ENCODE results near the gene CEP112.

DNA sequence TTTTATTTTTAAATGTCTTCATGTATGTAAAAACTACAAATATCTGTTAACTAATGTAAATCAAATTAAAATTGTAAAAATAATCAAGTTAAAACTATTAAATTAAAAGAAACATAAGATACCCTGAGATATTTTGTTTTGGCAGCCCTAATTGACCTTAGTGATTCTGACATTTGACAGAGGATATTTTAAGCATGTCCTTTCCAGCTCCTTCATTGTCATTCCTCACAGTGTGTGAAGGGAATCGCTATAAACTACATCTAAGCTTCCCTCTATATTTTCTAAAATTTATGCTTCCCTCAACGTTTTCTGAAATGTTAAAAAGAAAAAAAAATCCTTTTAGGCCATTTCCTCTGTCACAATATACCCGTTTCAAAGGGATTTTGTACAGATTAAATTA, 20.2 kb downstream of the CEP112 start:
- TF ChIP-seq TAF1 (conservative IDR thresholded peaks at IDR 0.05) (no peak), GABPA (IDR thresholded peaks at IDR 0.05 in 1 of 2, conservative IDR thresholded peaks at IDR 0.05 in 1 of 2) (no peak), RAD21 (IDR thresholded peaks at IDR 0.05) (no peak), HNF4A (conservative IDR thresholded peaks at IDR 0.05) (no peak), SP1 (IDR thresholded peaks at IDR 0.05) (no peak), RXRA (IDR thresholded peaks at IDR 0.05) (no peak), FOXA2 (IDR thresholded peaks at IDR 0.05) (no peak), EGR1 (IDR thresholded peaks at IDR 0.05; ENCODE audit: low read depth in 2 of 2) (no peak)
- TF ChIP-seq, protein P1, sequence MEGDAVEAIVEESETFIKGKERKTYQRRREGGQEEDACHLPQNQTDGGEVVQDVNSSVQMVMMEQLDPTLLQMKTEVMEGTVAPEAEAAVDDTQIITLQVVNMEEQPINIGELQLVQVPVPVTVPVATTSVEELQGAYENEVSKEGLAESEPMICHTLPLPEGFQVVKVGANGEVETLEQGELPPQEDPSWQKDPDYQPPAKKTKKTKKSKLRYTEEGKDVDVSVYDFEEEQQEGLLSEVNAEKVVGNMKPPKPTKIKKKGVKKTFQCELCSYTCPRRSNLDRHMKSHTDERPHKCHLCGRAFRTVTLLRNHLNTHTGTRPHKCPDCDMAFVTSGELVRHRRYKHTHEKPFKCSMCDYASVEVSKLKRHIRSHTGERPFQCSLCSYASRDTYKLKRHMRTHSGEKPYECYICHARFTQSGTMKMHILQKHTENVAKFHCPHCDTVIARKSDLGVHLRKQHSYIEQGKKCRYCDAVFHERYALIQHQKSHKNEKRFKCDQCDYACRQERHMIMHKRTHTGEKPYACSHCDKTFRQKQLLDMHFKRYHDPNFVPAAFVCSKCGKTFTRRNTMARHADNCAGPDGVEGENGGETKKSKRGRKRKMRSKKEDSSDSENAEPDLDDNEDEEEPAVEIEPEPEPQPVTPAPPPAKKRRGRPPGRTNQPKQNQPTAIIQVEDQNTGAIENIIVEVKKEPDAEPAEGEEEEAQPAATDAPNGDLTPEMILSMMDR (IDR thresholded peaks at IDR 0.05; ENCODE audit: low read depth, low read length, missing input control): no peak
- TF ChIP-seq, protein P2, sequence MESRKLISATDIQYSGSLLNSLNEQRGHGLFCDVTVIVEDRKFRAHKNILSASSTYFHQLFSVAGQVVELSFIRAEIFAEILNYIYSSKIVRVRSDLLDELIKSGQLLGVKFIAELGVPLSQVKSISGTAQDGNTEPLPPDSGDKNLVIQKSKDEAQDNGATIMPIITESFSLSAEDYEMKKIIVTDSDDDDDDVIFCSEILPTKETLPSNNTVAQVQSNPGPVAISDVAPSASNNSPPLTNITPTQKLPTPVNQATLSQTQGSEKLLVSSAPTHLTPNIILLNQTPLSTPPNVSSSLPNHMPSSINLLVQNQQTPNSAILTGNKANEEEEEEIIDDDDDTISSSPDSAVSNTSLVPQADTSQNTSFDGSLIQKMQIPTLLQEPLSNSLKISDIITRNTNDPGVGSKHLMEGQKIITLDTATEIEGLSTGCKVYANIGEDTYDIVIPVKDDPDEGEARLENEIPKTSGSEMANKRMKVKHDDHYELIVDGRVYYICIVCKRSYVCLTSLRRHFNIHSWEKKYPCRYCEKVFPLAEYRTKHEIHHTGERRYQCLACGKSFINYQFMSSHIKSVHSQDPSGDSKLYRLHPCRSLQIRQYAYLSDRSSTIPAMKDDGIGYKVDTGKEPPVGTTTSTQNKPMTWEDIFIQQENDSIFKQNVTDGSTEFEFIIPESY (IDR thresholded peaks at IDR 0.05): no peak
- TF ChIP-seq, protein P3, sequence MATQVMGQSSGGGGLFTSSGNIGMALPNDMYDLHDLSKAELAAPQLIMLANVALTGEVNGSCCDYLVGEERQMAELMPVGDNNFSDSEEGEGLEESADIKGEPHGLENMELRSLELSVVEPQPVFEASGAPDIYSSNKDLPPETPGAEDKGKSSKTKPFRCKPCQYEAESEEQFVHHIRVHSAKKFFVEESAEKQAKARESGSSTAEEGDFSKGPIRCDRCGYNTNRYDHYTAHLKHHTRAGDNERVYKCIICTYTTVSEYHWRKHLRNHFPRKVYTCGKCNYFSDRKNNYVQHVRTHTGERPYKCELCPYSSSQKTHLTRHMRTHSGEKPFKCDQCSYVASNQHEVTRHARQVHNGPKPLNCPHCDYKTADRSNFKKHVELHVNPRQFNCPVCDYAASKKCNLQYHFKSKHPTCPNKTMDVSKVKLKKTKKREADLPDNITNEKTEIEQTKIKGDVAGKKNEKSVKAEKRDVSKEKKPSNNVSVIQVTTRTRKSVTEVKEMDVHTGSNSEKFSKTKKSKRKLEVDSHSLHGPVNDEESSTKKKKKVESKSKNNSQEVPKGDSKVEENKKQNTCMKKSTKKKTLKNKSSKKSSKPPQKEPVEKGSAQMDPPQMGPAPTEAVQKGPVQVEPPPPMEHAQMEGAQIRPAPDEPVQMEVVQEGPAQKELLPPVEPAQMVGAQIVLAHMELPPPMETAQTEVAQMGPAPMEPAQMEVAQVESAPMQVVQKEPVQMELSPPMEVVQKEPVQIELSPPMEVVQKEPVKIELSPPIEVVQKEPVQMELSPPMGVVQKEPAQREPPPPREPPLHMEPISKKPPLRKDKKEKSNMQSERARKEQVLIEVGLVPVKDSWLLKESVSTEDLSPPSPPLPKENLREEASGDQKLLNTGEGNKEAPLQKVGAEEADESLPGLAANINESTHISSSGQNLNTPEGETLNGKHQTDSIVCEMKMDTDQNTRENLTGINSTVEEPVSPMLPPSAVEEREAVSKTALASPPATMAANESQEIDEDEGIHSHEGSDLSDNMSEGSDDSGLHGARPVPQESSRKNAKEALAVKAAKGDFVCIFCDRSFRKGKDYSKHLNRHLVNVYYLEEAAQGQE (IDR thresholded peaks at IDR 0.05): no peak
- TF ChIP-seq, protein P4, sequence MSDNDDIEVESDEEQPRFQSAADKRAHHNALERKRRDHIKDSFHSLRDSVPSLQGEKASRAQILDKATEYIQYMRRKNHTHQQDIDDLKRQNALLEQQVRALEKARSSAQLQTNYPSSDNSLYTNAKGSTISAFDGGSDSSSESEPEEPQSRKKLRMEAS (IDR thresholded peaks at IDR 0.05): no peak

Measured in liver (tissue), 3 donors.